Fibroblast of lung (primary cell): ENCODE data around the gene ABCB4. TPM values are rescaled to one million over a fixed set of nuclear protein-coding genes. Genes with fewer than 3 reads are reported as not detected.

Source experiments
- DNase-seq, 2 donors: peaks; one replicate each; pipeline versions ENCODE4 v3.0.0 to v3.0.0-alpha.2; 2010; ENCODE audit warnings: low read depth in 2 of 2
- H2AFZ ChIP-seq: 2 replicates; pipeline ENCODE4 v1.5.1; 2012; ENCODE audit warnings: low read length, control low read depth, inconsistent platforms
- H3K27ac ChIP-seq: 2 replicates; pipeline ENCODE4 v1.5.1; 2011; ENCODE audit warnings: low read length, control low read depth; ENCODE audit not compliant: insufficient read depth
- H3K27me3 ChIP-seq: 2 replicates; pipeline ENCODE4 v1.5.1; 2011; ENCODE audit warnings: mild to moderate bottlenecking, low read length; ENCODE audit not compliant: control insufficient read depth, insufficient read depth
- H3K36me3 ChIP-seq: 2 replicates; pipeline ENCODE4 v1.5.1; 2011; ENCODE audit warnings: low read length; ENCODE audit not compliant: control insufficient read depth, insufficient read depth
- H3K4me1 ChIP-seq: 2 replicates; pipeline ENCODE4 v1.5.1; 2011; ENCODE audit warnings: low read length; ENCODE audit not compliant: control insufficient read depth, insufficient read depth; ENCODE audit errors: extremely low read depth
- H3K4me2 ChIP-seq: 2 replicates; pipeline ENCODE4 v1.5.1; 2011; ENCODE audit warnings: low read length, control low read depth; ENCODE audit not compliant: insufficient read depth; ENCODE audit errors: extremely low read depth
- H3K4me3 ChIP-seq, 4 experiments: fragments of 200-600 bp in 1 of 4; sonication (generic) in 1 of 4; replicated peaks in 1 of 4; 2 replicates each; pipeline ENCODE4 v1.5.1; 2011 to 2016; ENCODE audit warnings: low read length in 4 of 4, low read depth in 3 of 4, mild to moderate bottlenecking in 3 of 4, control low read depth in 2 of 4, inconsistent platforms in 1 of 4, mixed read lengths in 1 of 4; ENCODE audit not compliant: insufficient read depth in 1 of 4; ENCODE audit errors: control extremely low read depth in 1 of 4
- H3K79me2 ChIP-seq: 2 replicates; pipeline ENCODE4 v1.5.1; 2012; ENCODE audit warnings: mild to moderate bottlenecking, low read length, inconsistent platforms; ENCODE audit not compliant: control insufficient read depth, insufficient read depth
- H3K9ac ChIP-seq: 2 replicates; pipeline ENCODE4 v1.5.1; 2011; ENCODE audit warnings: mild to moderate bottlenecking, low read length, control low read depth; ENCODE audit not compliant: insufficient read depth
- H3K9me3 ChIP-seq: 2 replicates; pipeline ENCODE4 v1.5.1; 2012; ENCODE audit warnings: low read depth, low read length; ENCODE audit not compliant: control insufficient read depth, insufficient read depth
- H4K20me1 ChIP-seq: 2 replicates; pipeline ENCODE4 v1.5.1; 2011; ENCODE audit warnings: low read length; ENCODE audit not compliant: control insufficient read depth, insufficient read depth; ENCODE audit errors: extremely low read depth
- CTCF ChIP-seq, 2 donors: IDR thresholded peaks in 1 of 2; conservative IDR thresholded peaks in 1 of 2; 1 replicate in 1 of 2; 2 replicates in 1 of 2; pipeline ENCODE4 v1.5.1; 2011 to 2012; ENCODE audit warnings: low read length in 2 of 2, control low read depth in 1 of 2, inconsistent platforms in 1 of 2, low read depth in 1 of 2, mild to moderate bottlenecking in 1 of 2
- EZH2 ChIP-seq: IDR thresholded peaks from 2 replicates; pipeline ENCODE4 v1.5.1; 2012; ENCODE audit warnings: low read length, control low read depth, mild to moderate bottlenecking; ENCODE audit errors: missing control alignments
- polyA plus RNA-seq, 2 donors: library from polyadenylated mRNA; depleted of rRNA in 1 of 2; stranded (reverse) in 1 of 2; unstranded in 1 of 2; fragments of >200 nt; gene quantifications; 2 replicates each; pipeline ENCODE4 v1.2.1, GENCODE V29; 2011 to 2012; ENCODE audit warnings: missing spikeins in 1 of 2
- total RNA-seq: library from RNA; depleted of rRNA; stranded (reverse); fragments of >200 nt; gene quantifications from 2 replicates; pipeline ENCODE4 v1.2.1, GENCODE V29; 2014

The ABCB4 gene
- total and polyA plus RNA-seq, 2 donors (not counting 1 experiment from before 2014, with no cell fraction given) = 0.16 to 0.66 TPM

DNA sequence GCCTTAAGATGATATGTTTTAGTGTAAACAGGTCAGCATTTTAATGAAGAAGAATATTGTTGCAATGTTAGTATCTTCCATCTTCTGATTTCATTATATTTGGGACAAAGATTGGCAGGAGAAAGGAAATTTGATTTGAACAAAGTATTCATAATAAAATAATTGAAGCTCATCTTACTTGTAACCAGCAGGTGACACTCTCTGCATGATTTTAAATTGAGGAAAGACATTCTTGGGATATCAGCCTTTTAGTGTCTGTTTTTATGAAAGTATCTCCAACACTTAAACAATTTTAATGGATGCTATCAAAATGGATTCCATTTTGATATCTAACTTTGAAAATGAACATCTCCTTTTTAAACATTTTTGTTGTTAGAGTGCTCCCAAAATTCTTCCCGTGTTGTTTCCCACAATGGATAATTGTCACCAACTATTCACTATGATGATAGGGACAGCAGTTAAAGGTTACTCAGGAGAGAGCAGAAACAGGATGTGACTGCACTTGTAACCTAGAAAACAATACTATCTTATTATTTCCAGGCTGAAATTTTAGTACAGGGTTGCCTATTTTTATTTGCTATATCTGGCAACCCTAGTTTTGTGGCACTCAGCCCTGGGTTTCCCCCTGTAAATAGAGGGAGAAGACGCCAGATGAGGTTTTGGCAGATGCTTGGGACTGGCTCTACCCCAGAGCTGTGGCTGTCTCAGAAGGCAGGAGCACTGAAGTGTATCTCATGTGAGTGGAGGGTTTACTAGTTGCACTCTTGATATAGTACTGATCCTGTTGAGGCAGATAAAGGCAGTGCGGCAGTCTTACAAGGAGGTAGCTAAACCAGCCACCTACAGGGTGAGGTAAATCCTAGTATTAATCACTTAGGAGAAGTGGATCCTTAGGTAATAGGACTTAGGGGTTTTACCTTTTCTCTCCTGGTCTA, 31.0 kb upstream of the ABCB4 start:
- peak; percentile 35 to 44 for DNase-seq
- H3K4me1 ChIP-seq = no peaks in the 10 kb centered on the region
- TF ChIP-seq EZH2 (no peak), CTCF (conservative IDR thresholded peaks at IDR 0.05 in 1 of 2, IDR thresholded peaks at IDR 0.05 in 1 of 2; ENCODE audit: low read depth in 1 of 2, low read length in 2 of 2) (peak; percentile 11 to 38)
- H3K4me3 ChIP-seq = no peak overlapping the region
- H3K9me3 ChIP-seq = no peaks in the 10 kb centered on the region
- no peak overlapping the region for H2AFZ ChIP-seq
- H3K36me3 ChIP-seq = no peaks in the 10 kb centered on the region
- H3K27me3 ChIP-seq = no peaks in the 10 kb centered on the region
- no peak overlapping the region for H3K9ac ChIP-seq
- no peak overlapping the region for H3K4me2 ChIP-seq
- H3K27ac ChIP-seq = no peak overlapping the region
- no peaks in the 10 kb centered on the region for H4K20me1 ChIP-seq
- H3K79me2 ChIP-seq = no peaks in the 10 kb centered on the region

DNA sequence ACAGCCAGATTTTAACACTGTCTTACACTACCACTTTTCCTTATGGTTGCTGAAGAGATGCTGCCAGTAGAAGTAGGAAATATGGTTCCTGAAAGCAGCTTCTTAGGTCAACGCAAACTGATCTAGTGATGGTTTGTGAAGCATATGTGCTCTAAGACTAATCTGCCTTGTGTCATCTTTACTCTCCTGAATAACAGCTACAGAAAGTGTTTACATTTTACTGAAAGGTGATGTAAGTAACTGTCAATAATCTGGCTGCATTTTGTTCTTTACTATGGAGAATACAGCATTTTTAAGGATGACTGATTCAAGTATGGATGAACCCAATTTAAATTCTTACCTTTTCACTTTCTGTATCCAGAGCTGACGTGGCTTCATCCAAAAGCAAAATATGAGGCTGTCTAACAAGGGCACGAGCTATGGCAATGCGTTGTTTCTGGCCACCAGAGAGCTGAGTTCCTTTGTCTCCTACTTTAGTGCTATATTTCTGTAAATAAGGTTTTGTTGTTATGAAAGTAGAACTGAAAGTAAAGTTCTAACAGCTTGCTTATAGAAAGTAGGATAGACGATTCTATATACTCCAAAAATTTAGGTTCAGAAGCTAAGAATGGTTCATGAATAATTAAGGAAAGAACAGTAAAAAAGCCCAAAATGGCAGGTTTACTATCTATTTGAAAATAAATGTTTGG, 30.2 kb upstream of the ABCB4 start:
- TF ChIP-seq CTCF (conservative IDR thresholded peaks at IDR 0.05 in 1 of 2, IDR thresholded peaks at IDR 0.05 in 1 of 2; ENCODE audit: low read depth in 1 of 2, low read length in 2 of 2) (no peak), EZH2 (no peak)
- no peaks in the 10 kb centered on the region for H3K27me3 ChIP-seq
- no peak for DNase-seq
- H3K79me2 ChIP-seq = no peaks in the 10 kb centered on the region
- no peaks in the 10 kb centered on the region for H3K9me3 ChIP-seq
- H3K9ac ChIP-seq = no peak overlapping the region
- H3K36me3 ChIP-seq = no peaks in the 10 kb centered on the region
- H3K27ac ChIP-seq = no peak overlapping the region
- no peak overlapping the region for H2AFZ ChIP-seq
- no peaks in the 10 kb centered on the region for H3K4me1 ChIP-seq
- no peak overlapping the region for H3K4me3 ChIP-seq
- H4K20me1 ChIP-seq = no peaks in the 10 kb centered on the region
- H3K4me2 ChIP-seq = no peak overlapping the region

DNA sequence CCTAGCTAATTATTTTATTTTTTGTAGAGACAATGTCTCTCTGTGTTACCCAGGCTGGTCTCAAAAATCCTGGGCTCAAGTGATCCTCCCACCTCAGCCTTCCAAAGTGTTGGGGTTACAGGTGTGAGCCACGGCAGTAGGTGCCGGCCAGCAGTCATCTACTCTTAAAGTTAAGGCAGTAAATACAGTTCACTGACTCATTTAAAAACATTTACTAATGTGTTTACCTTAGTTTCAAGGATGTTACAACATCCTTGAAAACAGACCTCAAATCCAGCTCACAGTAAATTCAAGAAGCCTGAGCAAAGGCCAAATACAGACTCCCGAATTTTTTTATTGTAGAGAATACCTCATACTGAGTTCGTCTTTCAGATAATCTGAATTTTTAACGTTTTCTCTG, 29.6 kb upstream of the ABCB4 start:
- Histone ChIP-seq H3K4me1 (no peaks in the 10 kb centered on the region), H3K79me2 (no peaks in the 10 kb centered on the region), H3K27ac (no peak overlapping the region), H3K36me3 (no peaks in the 10 kb centered on the region), H3K27me3 (no peaks in the 10 kb centered on the region), H3K4me3 (no peak overlapping the region), H3K4me2 (no peak overlapping the region), H3K9me3 (no peaks in the 10 kb centered on the region), H2AFZ (no peak overlapping the region), H4K20me1 (no peaks in the 10 kb centered on the region), H3K9ac (no peak overlapping the region)
- DNase-seq = no peak
- TF ChIP-seq CTCF (conservative IDR thresholded peaks at IDR 0.05 in 1 of 2, IDR thresholded peaks at IDR 0.05 in 1 of 2; ENCODE audit: low read depth in 1 of 2, low read length in 2 of 2) (no peak), EZH2 (no peak)
